Pancreas (tissue), 10 donors: ENCODE results near the gene ITGB8. TPM values are rescaled to one million over a fixed set of nuclear protein-coding genes. Genes with fewer than 3 reads are reported as not detected.

ENCODE experiments used
- ATAC-seq, 4 donors: fragments of 200-7000 bp; cut with Tn5 transposase; one replicate each; pipeline versions ENCODE4 v1.8.0 to v1.9.1; 2020; ENCODE audit warnings: mild to moderate bottlenecking in 4 of 4, moderate library complexity in 4 of 4
- DNase-seq, 6 donors: peaks; one replicate each; pipeline ENCODE4 v3.0.0-alpha.2; 2020
- FAIRE-seq: peaks from 2 replicates; lab custom pipeline; 2012; peaks lifted over from hg19 to GRCh38; lab: Jason Lieb, UNC
- H3K27ac ChIP-seq, 4 donors: fragments of 200-600 bp; sonication (generic); 1 replicate in 3 of 4; 2 replicates in 1 of 4; pipeline versions ENCODE4 v1.5.0 to v1.8.0; 2020
- H3K27me3 ChIP-seq, 4 donors: fragments of 200-600 bp; one replicate each; pipeline ENCODE4 v1.8.0; 2021
- H3K36me3 ChIP-seq, 3 donors: fragments of 200-600 bp; sonication (generic) in 1 of 3; one replicate each; pipeline versions ENCODE4 v1.5.0 to v1.8.0; 2020 to 2021
- H3K4me1 ChIP-seq, 3 donors: fragments of 200-600 bp; one replicate each; pipeline ENCODE4 v1.8.0; 2021
- H3K4me3 ChIP-seq, 4 donors: fragments of 200-600 bp; sonication (generic) in 2 of 4; one replicate each; pipeline versions ENCODE4 v1.5.0 to v1.8.0; 2020 to 2021
- H3K9me3 ChIP-seq, 4 donors: fragments of 200-600 bp; one replicate each; pipeline ENCODE4 v1.8.0; 2021
- CTCF ChIP-seq, 4 donors: fragments of 200-600 bp; sonication (generic) in 3 of 4; IDR thresholded peaks; one replicate each; pipeline versions ENCODE4 v1.5.0 to v1.8.0; 2021; ENCODE audit warnings: antibody characterized with exemption in 4 of 4
- WGBS, 2 donors: extraction: QIAGEN DNeasy Blood & Tissue Kit; methylation state at CpG; one replicate each; pipeline ENCODE4 v1.1.7; 2013; 5-methylcytosine and 5-hydroxymethylcytosine counted together
- intact Hi-C, 3 donors: fragments of 100-400 bp; cut with DNase I; formaldehyde crosslinking; loops; one replicate each; pipeline versions ENCODE4 v1.11.1 to v1.14.2; 2022
- polyA plus RNA-seq, 2 donors: library from polyadenylated mRNA; stranded (reverse); fragments of 200-250 nt; gene quantifications; one replicate each; pipeline ENCODE4 v1.2.3, GENCODE V29; 2013
- total RNA-seq, 6 donors: library from RNA; stranded (reverse); fragmentation: NEBNext Ultra II Directional in 4 of 6; extraction: Animal tissue kit (Norgen Biotek cat#: 25700) in 4 of 6; gene quantifications; one replicate each; pipeline versions ENCODE4 v1.2.1 to v1.2.4, GENCODE V29; 2021 to 2023
- donor health status: healthy with polysubstance abuse.
- donor health status: DM: no; HTN: no; CAD: no; lungs with moderate emphysema.
- donor health status: DM: no; HTN: no; CAD: no.
- donor health status: control.
- donor health status: control.
- donor health status: Bipolar disorder and iron deficiency.
- donor health status: DM: yes; HTN: yes; CAD: no.
- donor health status: DM: no; HTN: no; CAD: no.
- donor health status: DM: no; HTN: no; CAD: no.
- donor health status: DM: yes; HTN: yes; CAD: no.

ITGB8 gene
- total and polyA plus RNA-seq, 8 donors = 3.9 to 39.8 (median 11.5) TPM

DNA sequence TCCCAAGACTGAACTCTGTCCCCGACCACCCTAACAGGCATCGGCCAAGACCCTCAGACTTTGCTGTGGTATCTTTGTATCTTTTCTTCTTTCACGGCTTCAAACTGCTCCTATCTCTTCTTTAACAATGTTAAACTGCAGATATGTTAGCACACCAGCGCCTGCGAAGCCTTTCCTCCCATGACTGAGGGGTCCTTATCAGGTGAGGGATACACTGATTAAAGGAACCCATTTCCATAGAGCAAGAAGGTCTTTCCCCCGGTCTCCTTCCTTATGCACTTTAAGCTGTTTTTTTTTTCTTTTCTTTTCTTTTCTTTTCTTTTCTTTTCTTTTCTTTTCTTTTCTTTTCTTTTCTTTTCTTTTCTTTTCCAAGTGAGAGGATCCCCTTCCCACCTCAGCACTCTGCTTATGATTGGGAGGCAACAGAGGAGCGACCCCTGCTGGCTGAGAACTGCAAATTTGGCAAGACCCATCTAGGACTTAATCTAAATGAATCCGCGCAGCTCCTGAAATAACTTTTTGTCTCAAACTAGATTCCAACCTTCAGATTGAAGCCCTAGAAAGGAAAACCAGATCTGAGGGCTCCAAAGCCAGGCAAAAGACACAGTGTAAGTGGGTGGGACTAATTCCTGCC, 109.9 kb downstream of the ITGB8 start:
- TF ChIP-seq CTCF (IDR thresholded peaks at IDR 0.05) = peak; percentile 12 to 38 (median 27)
- H3K9me3 ChIP-seq = no peaks in the 10 kb centered on the region
- H3K27me3 ChIP-seq = no peaks in the 10 kb centered on the region
- ATAC-seq (peak; percentile 44 to 80 (median 68)), FAIRE-seq (no peak), DNase-seq (peak; percentile 34 to 78 (median 56))
- no peaks in the 10 kb centered on the region for H3K4me1 ChIP-seq
- H3K36me3 ChIP-seq = no peaks in the 10 kb centered on the region
- H3K4me3 ChIP-seq = no peak overlapping the region
- no peak overlapping the region for H3K27ac ChIP-seq
- 65 to 72% methylated on average over 9 of the region's 9 CpGs for WGBS, 2 donors
- intact Hi-C loops = no loop called here

- Histone ChIP-seq H3K4me1 (no peaks in the 10 kb centered on the region), H3K9me3 (no peaks in the 10 kb centered on the region), H3K36me3 (no peaks in the 10 kb centered on the region), H3K27ac (no peak overlapping the region), H3K4me3 (no peak overlapping the region), H3K27me3 (no peaks in the 10 kb centered on the region)
- no peak for TF ChIP-seq CTCF (IDR thresholded peaks at IDR 0.05)
- no peak for FAIRE-seq
- DNase-seq = no peak
- ATAC-seq = no peak
- intact Hi-C loops = no loop called here
- WGBS, 2 donors = 69 to 72% methylated on average over 4 of the region's 4 CpGs
These were observed 110.6 kb downstream of the ITGB8 start for GRCh38 chr7:20441346-20441745.

DNA sequence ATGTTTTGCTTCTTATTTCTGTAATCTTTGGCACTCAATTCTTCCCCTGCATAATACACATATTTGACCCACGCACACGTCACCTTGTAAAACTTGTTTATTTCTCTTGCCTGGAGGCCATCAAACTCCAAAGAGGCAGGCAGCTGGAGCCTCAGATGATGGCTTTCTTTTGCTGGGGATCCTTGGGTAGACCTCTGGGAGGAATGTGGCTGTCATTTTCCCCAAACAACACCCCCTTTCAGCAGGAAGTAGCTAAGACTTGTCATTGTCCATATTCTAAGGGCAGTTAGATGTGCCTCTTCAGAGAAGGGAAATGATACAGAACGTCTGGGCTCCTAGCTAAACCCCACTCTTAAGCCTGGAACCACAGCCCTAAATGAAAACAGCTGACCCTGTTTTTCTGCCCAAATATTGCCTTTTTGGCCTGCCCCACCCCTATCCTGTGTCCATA, 111.3 kb downstream of the ITGB8 start:
- no peaks in the 10 kb centered on the region for H3K9me3 ChIP-seq
- H3K27ac ChIP-seq = no peak overlapping the region
- H3K36me3 ChIP-seq = no peaks in the 10 kb centered on the region
- no peak for TF ChIP-seq CTCF (IDR thresholded peaks at IDR 0.05)
- DNase-seq (no peak), FAIRE-seq (no peak), ATAC-seq (no peak)
- H3K27me3 ChIP-seq = no peaks in the 10 kb centered on the region
- H3K4me3 ChIP-seq = no peak overlapping the region
- 65 to 74% methylated on average over 3 of the region's 3 CpGs for WGBS, 2 donors
- no peaks in the 10 kb centered on the region for H3K4me1 ChIP-seq
- intact Hi-C loops = no loop called here

DNA sequence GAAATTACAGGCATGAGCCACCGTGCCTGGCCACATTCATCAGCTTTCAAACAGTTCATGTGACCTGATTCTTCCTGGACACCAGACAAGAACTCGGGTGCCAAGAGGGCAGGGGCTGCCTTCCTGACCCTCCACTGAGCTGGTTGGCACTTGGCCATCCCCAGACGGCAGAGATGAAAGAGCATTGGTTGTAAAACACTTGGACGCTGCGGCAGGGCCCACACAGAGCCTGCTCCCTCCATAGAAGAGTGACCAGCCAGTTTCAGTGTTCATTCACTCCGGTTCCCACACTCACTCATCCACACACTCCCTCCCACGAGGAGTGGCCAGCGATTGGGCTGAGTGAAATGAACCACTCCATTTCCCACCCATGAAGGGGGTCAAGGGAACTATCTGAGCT, 112.3 kb downstream of the ITGB8 start:
- WGBS, 2 donors = 54 to 63% methylated on average over 8 of the region's 8 CpGs
- intact Hi-C loops = no loop called here
- Histone ChIP-seq H3K4me1 (no peaks in the 10 kb centered on the region), H3K27ac (no peak overlapping the region), H3K27me3 (no peaks in the 10 kb centered on the region), H3K4me3 (no peak overlapping the region), H3K9me3 (no peaks in the 10 kb centered on the region), H3K36me3 (no peaks in the 10 kb centered on the region)
- FAIRE-seq = no peak
- DNase-seq = peak in 3 of 6 donors; percentile 15 to 45 (median 35)
- TF ChIP-seq CTCF (IDR thresholded peaks at IDR 0.05) = no peak
- peak in 1 of 4 donors; percentile 21 for ATAC-seq
